Endothelial cell of umbilical vein (primary cell): Measurements from ENCODE around the gene TAX1BP3. TPM values are rescaled to one million over a fixed set of nuclear protein-coding genes. Genes with fewer than 3 reads are reported as not detected.

Experiments used
- BruUV-seq: library from RNA; stranded (reverse); fragments of 400-500 nt; replicated peaks from 2 replicates; lab custom pipeline; 2021; lab: Mats Ljungman, UMichigan
- CTCF ChIA-PET: fragments of 300-600, 350-600 bp; sonication (Branson Sonifier 250); formaldehyde crosslinking; loops from one replicate; lab custom pipeline; 2021; ENCODE audit warnings: antibody characterized with exemption, inconsistent platforms; lab: Charles Lee
- POLR2A ChIA-PET: fragments of 300-600, 350-600 bp; sonication (Branson Sonifier 250); formaldehyde crosslinking; loops from one replicate; lab custom pipeline; 2021; ENCODE audit warnings: antibody characterized with exemption, inconsistent platforms; lab: Charles Lee
- DNase-seq: peaks from one replicate; pipeline ENCODE4 v3.0.0-alpha.2; 2011; ENCODE audit warnings: low read depth, low spot score
- FAIRE-seq: peaks from 2 replicates; lab custom pipeline; 2011; peaks lifted over from hg19 to GRCh38; lab: Jason Lieb, UNC
- H2AFZ ChIP-seq: 2 replicates; pipeline ENCODE4 v1.6.0; 2012; ENCODE audit warnings: low read depth, low read length, control low read depth, inconsistent platforms
- H3K27ac ChIP-seq: 2 replicates; pipeline ENCODE4 v1.5.1; 2011; ENCODE audit warnings: low read depth, mild to moderate bottlenecking, control low read depth, low read length, moderate library complexity; ENCODE audit not compliant: insufficient read depth
- H3K27me3 ChIP-seq, 2 experiments: 2 replicates each; pipeline versions ENCODE4 v1.6.0 to v1.6.1; 2011; ENCODE audit warnings: low read length in 2 of 2, mixed read lengths in 1 of 2; ENCODE audit not compliant: control insufficient read depth in 2 of 2, insufficient read depth in 2 of 2
- H3K36me3 ChIP-seq, 2 experiments: 2 replicates in 1 of 2; 3 replicates in 1 of 2; pipeline ENCODE4 v1.5.1; 2011; ENCODE audit warnings: low read length in 2 of 2, mild to moderate bottlenecking in 1 of 2, moderate library complexity in 1 of 2; ENCODE audit not compliant: control insufficient read depth in 2 of 2, insufficient read depth in 2 of 2; ENCODE audit errors: extremely low read depth in 1 of 2
- H3K4me1 ChIP-seq: 3 replicates; pipeline ENCODE4 v1.5.1; 2011; ENCODE audit warnings: mild to moderate bottlenecking, low read length; ENCODE audit not compliant: control insufficient read depth, insufficient read depth; ENCODE audit errors: extremely low read depth
- H3K4me2 ChIP-seq: 2 replicates; pipeline ENCODE4 v1.6.1; 2011; ENCODE audit warnings: low read length, control low read depth, mixed read lengths; ENCODE audit not compliant: insufficient read depth
- H3K4me3 ChIP-seq, 3 experiments: fragments of 200-600 bp in 1 of 3; sonication (generic), shearing (Covaris generic) in 1 of 3; replicated peaks in 1 of 3; 2 replicates each; pipeline ENCODE4 v1.5.1; 2011 to 2016; ENCODE audit warnings: control low read depth in 3 of 3, low read length in 3 of 3, mild to moderate bottlenecking in 2 of 3, inconsistent platforms in 1 of 3, low read depth in 1 of 3, moderate library complexity in 1 of 3; ENCODE audit not compliant: insufficient read depth in 1 of 3
- H3K79me2 ChIP-seq: 2 replicates; pipeline ENCODE4 v1.6.0; 2012; ENCODE audit warnings: low read length, inconsistent platforms; ENCODE audit not compliant: control insufficient read depth, insufficient read depth
- H3K9ac ChIP-seq: replicated peaks from 2 replicates; pipeline ENCODE3; 2011; ENCODE audit warnings: low read length, control low read depth; ENCODE audit not compliant: insufficient read depth; ENCODE audit errors: extremely low read depth
- H3K9me1 ChIP-seq: replicated peaks from 3 replicates; pipeline ENCODE4 v1.6.0; 2011; ENCODE audit warnings: mild to moderate bottlenecking, low read length; ENCODE audit not compliant: control insufficient read depth, insufficient read depth; ENCODE audit errors: extremely low read depth
- H3K9me3 ChIP-seq: replicated peaks from 2 replicates; pipeline ENCODE4 v1.5.1; 2012; ENCODE audit warnings: low read length, inconsistent platforms; ENCODE audit not compliant: control insufficient read depth, insufficient read depth
- H4K20me1 ChIP-seq: replicated peaks from 2 replicates; pipeline ENCODE3; 2011; ENCODE audit warnings: mild to moderate bottlenecking, low read length; ENCODE audit not compliant: control insufficient read depth, insufficient read depth; ENCODE audit errors: extremely low read depth
- EZH2 ChIP-seq: IDR thresholded peaks from 2 replicates; pipeline ENCODE4 v1.6.1; 2012; ENCODE audit warnings: borderline replicate concordance, low read depth, mild to moderate bottlenecking, moderate library complexity, low read length, inconsistent platforms; ENCODE audit not compliant: severe bottlenecking
- FOS ChIP-seq: IDR thresholded peaks from 2 replicates; pipeline ENCODE4 v1.6.1; 2011; ENCODE audit warnings: mild to moderate bottlenecking, low read length, moderate library complexity, borderline replicate concordance; ENCODE audit not compliant: insufficient read depth
- GATA2 ChIP-seq: IDR thresholded peaks from 2 replicates; pipeline ENCODE4 v1.7.0; 2011; ENCODE audit warnings: low read depth, mild to moderate bottlenecking, moderate library complexity, mixed read lengths, low read length; ENCODE audit not compliant: insufficient read length, insufficient read depth
- JUN ChIP-seq: IDR thresholded peaks from 2 replicates; pipeline ENCODE4 v1.6.1; 2011; ENCODE audit warnings: borderline replicate concordance, low read depth; ENCODE audit not compliant: insufficient read length, insufficient read depth
- MYC ChIP-seq: IDR thresholded peaks from one replicate; pipeline ENCODE4 v1.6.1; 2011; ENCODE audit warnings: mild to moderate bottlenecking, low read depth, low read length
- POLR2A ChIP-seq: IDR thresholded peaks from 2 replicates; pipeline ENCODE4 v1.6.1; 2012; ENCODE audit warnings: low read depth, mild to moderate bottlenecking, control low read depth, low read length
- POLR2AphosphoS5 ChIP-seq: IDR thresholded peaks from 2 replicates; pipeline ENCODE4 v1.6.1; 2012; ENCODE audit warnings: low read depth, mild to moderate bottlenecking, control low read depth, low read length, moderate library complexity; ENCODE audit not compliant: insufficient read depth
- dilution Hi-C: fragments of 300-500 bp; cut with MboI; formaldehyde crosslinking; loops from one replicate; pipeline ENCODE4 v1.15.0; 2019; ENCODE audit warnings: low sequenced_read_pairs; ENCODE audit not compliant: extremely low pct_ligation_motif_present
- intact Hi-C: fragments of 100-400 bp; cut with micrococcal nuclease; formaldehyde crosslinking; loops from one replicate; pipeline ENCODE4 v1.10.0; 2022
- polyA plus RNA-seq, 4 experiments: library from polyadenylated mRNA; depleted of rRNA in 3 of 4; stranded (reverse) in 3 of 4; unstranded in 1 of 4; fragments of >200 nt; gene quantifications; 2 replicates each; pipeline versions ENCODE4 v1.2.1 to v1.2.3, GENCODE V29; 2011 to 2012; ENCODE audit warnings: missing spikeins in 1 of 4
- total RNA-seq: library from RNA; stranded (reverse); gene quantifications from 2 replicates; pipeline ENCODE4 v1.2.3, GENCODE V29; 2021
- TF ChIP-seq, protein P1 (sequence below): IDR thresholded peaks from 2 replicates; pipeline ENCODE4 v1.6.1; 2011; ENCODE audit not compliant: insufficient read depth, insufficient read length
- TF ChIP-seq, protein P2 (sequence below), 2 donors: IDR thresholded peaks; 1 replicate in 1 of 2; 2 replicates in 1 of 2; pipeline ENCODE4 v1.5.1; 2011; ENCODE audit warnings: low read length in 2 of 2, mild to moderate bottlenecking in 2 of 2, moderate library complexity in 2 of 2, control low read depth in 1 of 2, inconsistent platforms in 1 of 2, low read depth in 1 of 2; ENCODE audit not compliant: insufficient read depth in 1 of 2; ENCODE audit errors: extremely low read depth in 1 of 2

TAX1BP3 gene
- total and polyA plus RNA-seq, 2 donors (not counting 3 experiments of a cell fraction or from before 2014, with no cell fraction given) = 254 to 315 TPM

DNA sequence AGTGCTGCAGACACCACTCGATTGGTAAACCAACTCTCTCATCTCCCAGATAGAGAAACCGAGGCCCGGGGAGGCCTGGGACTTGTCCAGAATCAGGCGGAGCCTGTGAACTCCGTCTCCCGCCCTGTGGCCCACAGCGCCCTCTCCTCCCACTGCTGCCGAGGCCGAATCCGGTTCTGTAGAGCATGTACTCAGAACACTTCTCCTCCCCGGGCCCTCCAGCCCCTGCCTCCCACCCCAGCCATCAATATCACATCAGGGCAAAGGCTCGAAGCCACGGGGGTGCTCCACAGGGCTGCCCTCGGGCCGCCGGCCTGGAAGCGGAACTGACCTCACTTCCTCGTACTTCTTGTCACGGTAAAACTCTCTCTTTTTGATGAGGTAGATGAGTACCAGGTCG is 13.2 kb upstream of the TAX1BP3 start:
- Histone ChIP-seq H3K9ac (no peak overlapping the region), H3K9me3 (no peaks in the 10 kb centered on the region), H3K79me2 (no peaks in the 10 kb centered on the region), H2AFZ (no peak overlapping the region), H3K36me3 (no peaks in the 10 kb centered on the region), H3K4me3 (no peak overlapping the region), H3K4me1 (no peaks in the 10 kb centered on the region), H3K9me1 (no peaks in the 10 kb centered on the region), H4K20me1 (no peaks in the 10 kb centered on the region), H3K27ac (no peak overlapping the region), H3K27me3 (peaks cover 0 to 9% of the 10 kb centered on the region in 2 experiments), H3K4me2 (no peak overlapping the region)
- TF ChIP-seq GATA2 = no peak
- TF ChIP-seq, protein P1, sequence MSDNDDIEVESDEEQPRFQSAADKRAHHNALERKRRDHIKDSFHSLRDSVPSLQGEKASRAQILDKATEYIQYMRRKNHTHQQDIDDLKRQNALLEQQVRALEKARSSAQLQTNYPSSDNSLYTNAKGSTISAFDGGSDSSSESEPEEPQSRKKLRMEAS = no peak
- TF ChIP-seq FOS = no peak
- TF ChIP-seq POLR2AphosphoS5 = no peak
- TF ChIP-seq, protein P2, sequence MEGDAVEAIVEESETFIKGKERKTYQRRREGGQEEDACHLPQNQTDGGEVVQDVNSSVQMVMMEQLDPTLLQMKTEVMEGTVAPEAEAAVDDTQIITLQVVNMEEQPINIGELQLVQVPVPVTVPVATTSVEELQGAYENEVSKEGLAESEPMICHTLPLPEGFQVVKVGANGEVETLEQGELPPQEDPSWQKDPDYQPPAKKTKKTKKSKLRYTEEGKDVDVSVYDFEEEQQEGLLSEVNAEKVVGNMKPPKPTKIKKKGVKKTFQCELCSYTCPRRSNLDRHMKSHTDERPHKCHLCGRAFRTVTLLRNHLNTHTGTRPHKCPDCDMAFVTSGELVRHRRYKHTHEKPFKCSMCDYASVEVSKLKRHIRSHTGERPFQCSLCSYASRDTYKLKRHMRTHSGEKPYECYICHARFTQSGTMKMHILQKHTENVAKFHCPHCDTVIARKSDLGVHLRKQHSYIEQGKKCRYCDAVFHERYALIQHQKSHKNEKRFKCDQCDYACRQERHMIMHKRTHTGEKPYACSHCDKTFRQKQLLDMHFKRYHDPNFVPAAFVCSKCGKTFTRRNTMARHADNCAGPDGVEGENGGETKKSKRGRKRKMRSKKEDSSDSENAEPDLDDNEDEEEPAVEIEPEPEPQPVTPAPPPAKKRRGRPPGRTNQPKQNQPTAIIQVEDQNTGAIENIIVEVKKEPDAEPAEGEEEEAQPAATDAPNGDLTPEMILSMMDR (IDR thresholded peaks at IDR 0.05; ENCODE audit: extremely low read depth in 1 of 2, insufficient read depth in 1 of 2, low read depth in 1 of 2, low read length in 2 of 2) = no peak
- no peak for TF ChIP-seq POLR2A
- no peak for TF ChIP-seq EZH2
- TF ChIP-seq JUN = no peak
- no peak for TF ChIP-seq MYC
- no TSS peak for BruUV-seq
- DNase-seq (no peak), FAIRE-seq (no peak)
- dilution Hi-C loops = no loop called here
- ChIA-PET POLR2A (no interaction called here), CTCF (interaction anchor here (1.3 kb wide), 1 partner anchor 41 kb away, joined by 3 read pairs; no protein-coding TSS in a partner anchor)
- intact Hi-C loops = no loop called here
